Fibroblast of mammary gland (primary cell): ENCODE measurements around the gene USP2.

Source experiments
- DNase-seq: peaks from one replicate; pipeline ENCODE4 v3.0.0-alpha.2; 2010; ENCODE audit warnings: low read depth
- H3K4me3 ChIP-seq: 2 replicates; pipeline ENCODE4 v1.5.1; 2011; ENCODE audit warnings: low read depth, mild to moderate bottlenecking, low read length, moderate library complexity; ENCODE audit not compliant: control insufficient read depth
- TF ChIP-seq, protein P1 (sequence below): conservative IDR thresholded peaks from 2 replicates; pipeline ENCODE4 v1.5.1; 2011; ENCODE audit warnings: low read depth, low read length, inconsistent platforms; ENCODE audit not compliant: control insufficient read depth, insufficient read depth

USP2 gene

DNA sequence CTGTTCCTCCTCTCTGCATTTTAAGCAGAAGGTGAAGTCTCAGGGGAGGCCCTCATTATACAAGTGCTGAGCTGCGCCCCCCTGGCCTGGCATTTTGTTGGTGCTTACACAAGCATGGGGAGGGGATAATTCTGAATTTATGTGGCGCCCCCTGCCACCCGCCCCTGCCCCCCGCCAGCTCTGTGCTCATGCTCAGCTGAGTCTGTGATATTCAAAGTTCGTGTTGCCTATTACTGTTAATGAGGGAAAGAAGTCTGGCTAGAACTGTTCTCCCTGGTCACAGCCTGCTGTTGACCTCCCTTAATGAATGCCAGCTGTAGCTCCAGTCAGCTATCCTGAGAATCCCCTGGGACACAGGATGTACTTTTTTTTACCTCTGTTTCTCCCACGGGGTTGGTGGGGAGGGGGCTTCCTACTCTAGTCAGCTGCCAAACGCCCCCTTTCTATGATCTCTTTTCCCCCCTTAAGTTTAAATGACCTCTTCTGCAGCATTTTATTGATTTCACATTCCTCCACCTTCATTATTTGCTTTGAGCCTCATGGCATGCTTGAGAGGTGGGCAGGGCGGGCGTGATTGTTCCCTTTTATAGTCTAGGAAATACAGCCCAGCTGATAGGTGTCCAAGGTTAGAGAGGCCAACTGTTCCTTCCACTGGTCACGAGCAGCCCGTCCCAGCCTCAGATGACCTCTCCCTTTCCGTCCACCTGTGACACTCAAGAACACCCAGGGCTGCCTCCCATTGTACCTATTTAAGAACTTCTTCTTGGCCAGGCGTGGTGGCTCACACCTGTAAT is 12.2 kb downstream of the USP2 start:
- peak; percentile 62 for DNase-seq
- TF ChIP-seq, protein P1, sequence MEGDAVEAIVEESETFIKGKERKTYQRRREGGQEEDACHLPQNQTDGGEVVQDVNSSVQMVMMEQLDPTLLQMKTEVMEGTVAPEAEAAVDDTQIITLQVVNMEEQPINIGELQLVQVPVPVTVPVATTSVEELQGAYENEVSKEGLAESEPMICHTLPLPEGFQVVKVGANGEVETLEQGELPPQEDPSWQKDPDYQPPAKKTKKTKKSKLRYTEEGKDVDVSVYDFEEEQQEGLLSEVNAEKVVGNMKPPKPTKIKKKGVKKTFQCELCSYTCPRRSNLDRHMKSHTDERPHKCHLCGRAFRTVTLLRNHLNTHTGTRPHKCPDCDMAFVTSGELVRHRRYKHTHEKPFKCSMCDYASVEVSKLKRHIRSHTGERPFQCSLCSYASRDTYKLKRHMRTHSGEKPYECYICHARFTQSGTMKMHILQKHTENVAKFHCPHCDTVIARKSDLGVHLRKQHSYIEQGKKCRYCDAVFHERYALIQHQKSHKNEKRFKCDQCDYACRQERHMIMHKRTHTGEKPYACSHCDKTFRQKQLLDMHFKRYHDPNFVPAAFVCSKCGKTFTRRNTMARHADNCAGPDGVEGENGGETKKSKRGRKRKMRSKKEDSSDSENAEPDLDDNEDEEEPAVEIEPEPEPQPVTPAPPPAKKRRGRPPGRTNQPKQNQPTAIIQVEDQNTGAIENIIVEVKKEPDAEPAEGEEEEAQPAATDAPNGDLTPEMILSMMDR: no peak
- no peak overlapping the region for H3K4me3 ChIP-seq

DNA sequence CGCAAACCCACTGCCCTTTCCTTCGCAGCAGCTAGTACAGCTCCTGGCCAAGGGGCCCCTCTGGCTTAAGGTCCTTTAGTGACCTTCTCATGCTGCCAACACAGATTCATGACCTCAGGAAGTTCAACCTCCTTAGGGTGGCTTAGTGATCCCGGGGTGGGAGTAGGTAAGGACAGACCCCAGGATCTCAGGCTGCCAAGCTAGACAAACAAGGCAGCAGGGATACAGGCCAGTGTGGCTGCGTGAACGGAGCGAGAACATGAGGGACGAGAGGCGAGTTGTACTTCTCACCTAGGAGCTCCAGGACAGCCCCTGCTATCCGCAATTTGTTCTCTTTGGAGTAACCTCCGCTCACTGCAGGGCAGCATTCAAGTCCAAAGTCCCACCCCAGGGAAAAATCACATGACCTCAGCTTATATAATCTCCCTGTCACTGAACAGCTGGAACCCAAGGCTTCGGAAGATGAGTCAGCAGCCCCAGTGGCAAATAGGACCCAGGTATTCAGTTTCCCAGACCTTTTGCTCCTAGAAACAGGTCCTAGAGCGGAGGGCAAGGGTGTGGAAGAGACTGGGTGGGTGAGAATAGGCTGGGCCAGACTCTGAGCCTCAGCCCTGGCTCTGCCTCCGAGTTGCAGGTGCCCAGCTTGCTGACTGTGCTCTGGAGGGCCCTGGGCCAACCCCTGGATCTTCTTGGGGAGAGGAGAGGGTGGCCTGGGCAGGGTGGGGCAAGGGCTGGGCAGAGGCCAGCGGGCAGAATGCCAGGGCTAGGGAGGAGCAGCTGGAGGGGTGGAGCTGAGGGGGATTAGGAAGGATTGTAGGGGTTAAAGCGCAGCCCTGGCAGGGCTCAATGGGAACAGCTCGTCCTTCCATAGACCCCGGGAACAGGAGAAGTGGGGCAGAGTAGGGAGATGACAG is 13.1 kb downstream of the USP2 start:
- TF ChIP-seq, protein P1: no peak
- no peak overlapping the region for H3K4me3 ChIP-seq
- DNase-seq: peak; percentile 56

DNA sequence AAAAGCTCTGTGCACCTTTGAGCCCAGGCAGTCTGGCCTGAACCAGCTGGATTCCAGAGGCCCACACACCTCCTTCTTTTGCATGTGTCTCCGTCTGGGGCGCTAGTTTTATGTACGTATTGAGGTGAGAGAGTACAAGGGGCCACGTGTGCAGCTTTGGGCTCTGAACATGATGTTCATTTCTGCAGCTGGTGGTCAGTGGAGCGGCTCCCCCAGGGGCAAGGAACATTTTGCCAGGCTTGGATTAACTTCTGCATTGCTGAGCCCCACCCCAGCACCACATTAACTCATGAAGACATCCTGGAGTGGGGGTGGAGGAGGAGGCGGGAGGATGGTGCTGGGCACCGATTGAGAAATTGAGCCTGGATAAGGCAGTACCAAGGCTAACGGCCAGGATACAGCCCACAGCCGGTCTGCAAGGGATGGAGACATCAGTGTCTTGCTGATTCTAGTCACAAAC is 13.8 kb downstream of the USP2 start:
- H3K4me3 ChIP-seq: no peak overlapping the region
- TF ChIP-seq, protein P1: no peak
- peak; percentile 60 for DNase-seq

DNA sequence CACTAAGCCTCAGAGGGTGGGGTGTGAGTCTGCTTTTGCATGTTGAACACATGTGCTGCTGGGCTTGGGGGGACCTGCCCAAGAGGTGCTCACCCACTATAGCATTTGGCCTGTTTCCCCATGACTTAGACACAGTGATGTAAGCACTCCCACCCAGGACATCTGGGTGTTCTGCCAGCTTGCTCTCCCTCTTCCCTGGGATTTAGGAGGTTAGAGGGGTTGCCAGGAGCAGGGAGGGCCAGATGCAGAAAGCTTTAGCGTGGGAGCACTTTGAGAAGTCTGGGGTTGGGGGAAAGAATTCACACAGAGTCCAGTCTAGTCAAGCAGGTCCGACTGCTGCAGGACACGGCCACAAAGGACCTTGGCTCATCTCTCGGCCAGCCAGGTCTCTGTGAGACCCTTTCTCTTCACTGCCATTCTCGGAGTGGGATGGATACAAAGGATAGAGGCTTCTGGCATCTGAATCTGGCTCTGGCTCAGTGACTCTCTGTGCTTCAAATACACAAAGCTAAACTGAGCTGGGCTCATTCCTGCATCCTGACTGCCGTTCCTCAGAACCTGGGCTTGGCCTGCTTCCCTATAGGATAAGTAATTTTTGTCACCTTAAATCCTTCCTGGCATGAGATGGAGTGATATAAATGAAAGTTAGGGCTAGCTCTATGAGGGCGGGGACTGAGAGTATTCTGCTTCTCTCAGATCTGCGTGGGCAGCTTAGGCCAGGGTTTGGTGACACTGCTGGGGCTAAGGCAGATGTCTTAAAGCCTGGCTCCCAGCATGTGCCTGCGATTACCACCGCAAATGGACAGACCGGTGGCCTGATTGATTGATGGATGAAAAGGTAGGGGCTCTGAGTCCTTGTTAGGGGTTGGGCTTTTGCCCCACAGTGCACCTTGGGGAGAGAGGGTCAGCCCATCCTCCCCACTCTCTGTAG is 14.5 kb downstream of the USP2 start:
- peak; percentile 73 for DNase-seq
- no peak overlapping the region for H3K4me3 ChIP-seq
- TF ChIP-seq, protein P1: no peak

DNA sequence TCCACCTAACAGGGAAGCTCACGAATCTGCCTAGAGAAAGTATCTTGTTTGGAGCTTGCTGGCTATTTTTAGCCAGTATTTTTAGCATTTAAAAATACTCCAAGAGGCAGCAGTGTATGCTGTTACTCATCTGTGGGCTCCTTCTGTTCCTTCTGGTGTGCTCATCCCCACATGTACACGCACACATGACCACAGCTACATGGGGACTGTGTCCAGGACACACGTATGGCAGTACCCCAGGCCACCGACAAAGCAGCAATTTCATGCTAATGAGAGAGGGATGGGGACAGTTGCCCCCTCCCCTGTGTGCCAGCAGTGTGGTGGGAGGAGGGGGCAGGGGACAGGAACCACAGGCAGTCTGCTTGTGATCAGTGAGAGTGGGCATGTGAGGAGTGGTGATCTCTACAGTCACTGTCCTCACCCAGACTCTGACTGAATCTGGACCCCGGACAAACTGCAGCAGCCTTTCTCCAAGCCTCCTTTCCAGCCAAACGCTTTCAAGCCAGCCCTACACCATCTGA is 16.4 kb downstream of the USP2 start:
- peak; percentile 53 for DNase-seq
- TF ChIP-seq, protein P1: no peak
- H3K4me3 ChIP-seq: no peak overlapping the region
